Heart left ventricle (tissue), 13 donors: ENCODE data around the gene IDE.

ENCODE experiments used
- CTCF ChIP-seq, 12 donors: fragments of 200-600 bp; sonication (generic) in 4 of 12; IDR thresholded peaks; one replicate each; pipeline versions ENCODE4 v1.5.0 to v1.8.0; 2018 to 2022; ENCODE audit warnings: antibody characterized with exemption in 12 of 12, mild to moderate bottlenecking in 5 of 12
- POLR2A ChIP-seq, 2 donors: fragments of 450-650 bp; IDR thresholded peaks; one replicate each; pipeline ENCODE4 v1.6.1; 2017; ENCODE audit warnings: antibody characterized with exemption in 2 of 2, mild to moderate bottlenecking in 2 of 2, moderate library complexity in 2 of 2
- donor health status: ischemic (EF 13 %, LVEDD 7.1; RV severe dilation, severe dysfunction).
- donor health status: DM: no; HTN: yes; CAD: no.
- donor health status: DM: no; HTN: no; CAD: no.
- donor health status: ischemic (EF 25% LVEDD 6.9; RV normal size, moderate dysfunction).
- donor health status: ischemic (EF 25% LVEDD 5.7; RV mildly dilated, moderate dysfunction).
- donor health status: ischemic (EF 35%, LVEDD 5.7; RV mildly dilated, moderate dysfunction).
- donor health status: nonischemic (EF 11% LVEDD 7.7; RV severe dilation, severe dysfunction).
- donor health status: DM: yes; HTN: yes; CAD: no.
- donor health status: PGD.
- donor health status: ischemic (EF 29% LVEDD 5.4; RV normal size, mild dysfunction).
- donor health status: nonischemic (EF 23%, LVEDD 6.1; RV moderate dilation, normal function).

GRCh38 chr10:92573091-92573797, 649 bp downstream of the IDE start:
- peak in 1 of 12 donors; percentile 23 for TF ChIP-seq CTCF (IDR thresholded peaks at IDR 0.05)
- TF ChIP-seq POLR2A (IDR thresholded peaks at IDR 0.05), result no peak
